GM19099 (cell line): ENCODE data around the gene TMED9.
A peak's percentile ranks its signal among the peaks of the same experiment; 100 is the strongest.

Experiments
- POLR2A ChIP-seq: IDR thresholded peaks from 3 replicates; pipeline ENCODE4 v1.6.1; 2011; ENCODE audit warnings: low read depth; ENCODE audit not compliant: insufficient read length; ENCODE audit errors: extremely low read depth

TMED9 gene

GRCh38 chr5:177592010-177592834 is at the start of gene TMED9:
TMED9 (plus strand) TSS chr5:177592203; CDS start chr5:177592215, 12 bp downstream.
- peak; percentile 95 for TF ChIP-seq POLR2A

GRCh38 chr5:177542816-177543465 is 49.1 kb upstream of the TMED9 start:
- TF ChIP-seq POLR2A: no peak

- TF ChIP-seq POLR2A: no peak
Measured at GRCh38 chr5:177545487-177546257, 46.3 kb upstream of the TMED9 start.

- no peak for TF ChIP-seq POLR2A
Measured at GRCh38 chr5:177546258-177546741, 45.7 kb upstream of the TMED9 start.

- TF ChIP-seq POLR2A: no peak
Measured at GRCh38 chr5:177547736-177548135, 44.3 kb upstream of the TMED9 start.

GRCh38 chr5:177548495-177548894 is 43.5 kb upstream of the TMED9 start:
- TF ChIP-seq POLR2A: no peak

- TF ChIP-seq POLR2A: no peak
Measured at GRCh38 chr5:177550122-177550521, 41.9 kb upstream of the TMED9 start.

GRCh38 chr5:177552839-177553455 is 39.1 kb upstream of the TMED9 start:
- no peak for TF ChIP-seq POLR2A

- no peak for TF ChIP-seq POLR2A
Measured at GRCh38 chr5:177553671-177554429, 38.2 kb upstream of the TMED9 start.

- peak; percentile 54 for TF ChIP-seq POLR2A
Measured at GRCh38 chr5:177554474-177555111, 37.4 kb upstream of the TMED9 start, which contains the start of gene FAM193B. FAM193B (minus strand) TSS chr5:177554563; CDS start chr5:177554458, 105 bp downstream.

- no peak for TF ChIP-seq POLR2A
Measured at GRCh38 chr5:177555228-177555627, 36.8 kb upstream of the TMED9 start.

GRCh38 chr5:177555665-177556064 is 36.3 kb upstream of the TMED9 start:
- TF ChIP-seq POLR2A: no peak

- TF ChIP-seq POLR2A: no peak
Measured at GRCh38 chr5:177557041-177557647, 34.9 kb upstream of the TMED9 start.

GRCh38 chr5:177557796-177558195 is 34.2 kb upstream of the TMED9 start:
- TF ChIP-seq POLR2A: no peak

- TF ChIP-seq POLR2A: no peak
Measured at GRCh38 chr5:177565046-177565445, 27.0 kb upstream of the TMED9 start.
